ENCODE results near the gene AKAP4. TPM values are rescaled to one million over a fixed set of nuclear protein-coding genes. Genes with fewer than 3 reads are reported as not detected.

The AKAP4 gene
- total RNA-seq, 1 donor from 2014 or later = not detected

- Histone ChIP-seq H3K4me3 (no peak overlapping the region), H3K27me3 (ENCODE audit: low read depth) (no peaks in the 10 kb centered on the region), H3K4me1 (no peaks in the 10 kb centered on the region), H3K9me3 (no peaks in the 10 kb centered on the region), H3K36me3 (no peaks in the 10 kb centered on the region), H3K27ac (no peak overlapping the region)
- TF ChIP-seq CTCF (IDR thresholded peaks at IDR 0.05) = no peak
- DNase-seq = no peak
- no peak for ATAC-seq
- intact Hi-C loops (cut with DNase I) = no loop called here
Measured at GRCh38 chrX:50157545-50158135, 43.2 kb downstream of the AKAP4 start.

- intact Hi-C loops (cut with DNase I) = no loop called here
- DNase-seq (no peak), ATAC-seq (no peak)
- no peaks in the 10 kb centered on the region for H3K4me1 ChIP-seq
- no peak for TF ChIP-seq CTCF (IDR thresholded peaks at IDR 0.05)
- no peaks in the 10 kb centered on the region for H3K27me3 ChIP-seq (ENCODE audit: low read depth)
- no peak overlapping the region for H3K27ac ChIP-seq
- no peak overlapping the region for H3K4me3 ChIP-seq
- H3K9me3 ChIP-seq = no peaks in the 10 kb centered on the region
- no peaks in the 10 kb centered on the region for H3K36me3 ChIP-seq
Measured at GRCh38 chrX:50154429-50154828, 46.4 kb downstream of the AKAP4 start.

- DNase-seq = no peak
- Histone ChIP-seq H3K36me3 (no peaks in the 10 kb centered on the region), H3K27me3 (ENCODE audit: low read depth) (no peaks in the 10 kb centered on the region), H3K27ac (no peak overlapping the region), H3K4me1 (no peaks in the 10 kb centered on the region), H3K4me3 (no peak overlapping the region), H3K9me3 (no peaks in the 10 kb centered on the region)
- no peak for TF ChIP-seq CTCF (IDR thresholded peaks at IDR 0.05)
- intact Hi-C loops (cut with DNase I) = no loop called here
- ATAC-seq = no peak
Measured at GRCh38 chrX:50152456-50152855, 48.4 kb downstream of the AKAP4 start.

GRCh38 chrX:50147972-50148371, 52.8 kb downstream of the AKAP4 start:
- no peaks in the 10 kb centered on the region for H3K4me1 ChIP-seq
- no peaks in the 10 kb centered on the region for H3K27me3 ChIP-seq (ENCODE audit: low read depth)
- intact Hi-C loops (cut with DNase I) = no loop called here
- H3K9me3 ChIP-seq = no peaks in the 10 kb centered on the region
- no peak overlapping the region for H3K4me3 ChIP-seq
- no peak for DNase-seq
- TF ChIP-seq CTCF (IDR thresholded peaks at IDR 0.05) = no peak
- no peaks in the 10 kb centered on the region for H3K36me3 ChIP-seq
- ATAC-seq = no peak
- no peak overlapping the region for H3K27ac ChIP-seq

Other genes with a start within 250 kb of the AKAP4 start
- gene CCNB3, start 3.8 kb upstream of the AKAP4 start, total RNA-seq = 0.71 TPM

Measured in lower lobe of right lung (tissue), 2 donors.